HPDE6-E6E7 (cell line): Measurements from ENCODE around the gene UBASH3A.
"Not testable (repeated sequence)": the region's sequence is repeated elsewhere in the genome, so short reads cannot be mapped to it uniquely, and the experiment has no call there.

Experiments
- DNase-seq: peaks from one replicate; pipeline ENCODE4 v3.0.0; 2011; ENCODE audit warnings: missing footprints; ENCODE audit errors: extremely low spot score

The UBASH3A gene

DNA sequence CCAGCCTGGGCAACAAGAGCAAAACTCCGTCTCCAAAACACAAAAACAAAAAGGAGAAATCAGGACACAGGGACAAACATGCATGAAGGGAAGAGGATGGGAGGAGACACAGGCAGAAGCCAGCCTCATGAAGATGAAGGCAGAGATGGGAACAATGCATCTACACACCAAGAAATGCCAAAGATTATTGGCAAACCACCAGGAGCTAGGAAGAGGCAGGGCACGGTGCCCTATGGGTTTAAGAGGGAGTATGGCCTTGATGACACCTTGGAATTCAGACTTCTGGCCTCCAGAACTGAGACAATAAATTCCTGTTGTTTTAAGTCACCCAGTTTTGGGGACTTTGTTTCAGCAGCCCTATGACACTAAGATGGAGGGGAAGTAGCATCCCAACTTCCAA lies 13.0 kb upstream of the UBASH3A start:
- no peak for DNase-seq

DNA sequence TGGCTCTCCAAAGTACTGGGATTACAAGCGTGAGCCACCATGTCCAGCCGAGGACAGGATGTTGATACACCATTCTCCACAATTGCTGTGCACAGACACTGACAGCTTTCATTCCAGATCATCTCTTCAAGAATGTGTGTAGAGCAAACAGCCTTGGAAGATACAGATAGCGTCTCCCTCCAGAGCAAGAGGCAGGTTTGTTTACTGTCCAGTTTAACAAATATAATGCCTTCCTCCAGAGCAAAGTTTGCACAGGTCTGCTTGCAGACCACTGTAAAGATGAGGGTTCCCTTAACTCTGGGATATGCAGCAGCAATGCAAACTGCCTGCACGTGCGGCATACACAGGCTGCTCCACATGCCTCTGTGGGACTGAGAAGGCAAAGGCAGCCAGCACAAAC lies 12.4 kb upstream of the UBASH3A start:
- DNase-seq = no peak

DNA sequence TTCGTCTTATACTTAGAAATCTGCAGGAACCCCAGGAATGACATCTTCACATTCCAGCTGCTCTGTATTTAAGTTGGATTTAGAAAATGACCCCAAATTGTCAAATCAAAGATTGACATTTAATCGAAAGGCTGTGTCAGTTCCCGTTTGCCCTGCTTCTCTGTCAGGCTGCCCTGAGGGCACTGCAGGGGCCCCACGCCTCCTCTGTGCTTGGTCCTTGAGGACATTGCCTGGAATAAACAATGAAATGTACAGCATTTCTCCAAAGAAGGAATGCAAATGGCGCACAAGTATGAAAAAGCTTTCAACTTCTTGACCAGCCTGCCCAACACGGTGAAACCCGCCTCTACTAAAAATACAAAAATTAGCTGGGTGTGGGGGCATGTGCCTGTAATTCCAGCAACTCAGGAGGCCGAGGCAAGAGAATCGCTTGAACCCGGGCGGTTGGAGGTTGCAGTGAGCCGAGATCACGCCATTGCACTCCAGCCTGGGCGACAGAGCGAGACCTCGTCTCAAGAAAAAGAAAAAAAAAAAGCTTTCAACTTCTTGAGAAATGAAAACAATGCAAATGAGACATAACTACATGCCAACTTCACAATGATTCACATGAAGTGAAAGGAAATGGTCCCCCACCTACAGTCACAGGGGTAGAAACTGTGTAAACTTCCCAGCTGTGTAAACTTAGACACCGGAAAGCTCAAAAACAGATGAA lies 10.8 kb upstream of the UBASH3A start:
- DNase-seq = no peak

GRCh38 chr21:42393443-42393950 lies 10.2 kb upstream of the UBASH3A start:
- no peak for DNase-seq

DNA sequence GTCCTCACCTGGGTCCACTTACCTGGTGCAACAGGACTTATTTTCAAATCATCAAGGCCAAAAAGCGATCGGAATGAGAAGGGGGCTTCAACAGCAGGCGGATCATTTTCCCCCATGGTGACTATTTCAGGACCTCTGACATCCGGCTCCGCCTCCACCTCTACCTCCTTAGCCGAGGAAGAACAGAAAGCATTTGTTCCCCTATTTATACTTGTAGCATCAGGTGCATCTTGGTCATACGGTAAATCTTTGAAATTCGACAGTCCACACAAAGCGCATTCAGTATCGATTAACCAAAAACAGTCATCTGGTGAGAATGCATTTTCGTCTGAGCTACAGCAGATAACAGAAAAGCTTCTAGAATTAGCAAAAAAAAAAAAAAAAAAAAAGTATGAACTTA lies 8.4 kb upstream of the UBASH3A start:
- DNase-seq = no peak

DNA sequence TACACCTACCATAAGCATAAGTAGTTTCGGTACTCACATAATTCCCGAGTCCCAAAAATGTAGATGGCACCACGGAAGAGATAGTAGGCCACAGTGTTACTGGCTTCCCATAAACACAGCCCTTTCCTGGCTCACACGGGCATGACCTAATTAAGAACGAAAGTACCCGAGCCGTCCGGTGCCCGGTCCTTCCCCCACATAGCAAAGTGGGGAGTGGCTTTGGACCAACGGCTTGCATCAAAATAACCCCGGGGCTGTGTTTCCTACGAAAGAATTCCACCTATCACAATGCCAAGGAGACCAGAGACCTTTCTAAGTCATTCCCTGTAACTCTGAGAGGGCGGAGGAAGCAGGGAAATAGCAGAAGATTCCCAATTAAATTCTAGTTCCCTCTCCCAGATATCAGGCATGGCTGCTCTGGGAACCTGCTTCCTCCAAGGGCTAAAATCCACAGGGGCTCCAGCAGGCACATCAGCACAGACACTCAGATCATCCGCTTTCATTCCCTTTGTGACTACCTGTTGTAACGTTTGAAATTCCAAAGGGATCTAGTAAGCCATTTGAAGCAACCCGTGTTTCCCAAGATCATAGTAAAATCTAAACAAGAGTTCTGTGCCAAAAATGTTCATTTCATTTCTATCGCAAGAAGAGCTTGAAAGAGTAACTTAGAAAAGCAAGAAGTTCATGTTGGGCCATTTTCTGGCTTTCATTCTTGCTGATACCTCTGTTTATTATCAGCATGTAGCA lies 7.6 kb upstream of the UBASH3A start, which contains the start of gene TMPRSS3:
Gene TMPRSS3 (minus strand): TSS at position 148 of the 747 bp plus-strand sequence. CDS start 635 bp downstream, outside the sequence.
- DNase-seq = no peak

- DNase-seq = no peak
Observed at GRCh38 chr21:42396799-42397745, 6.6 kb upstream of the UBASH3A start.

- no peak for DNase-seq
Observed at GRCh38 chr21:42397746-42398394, 5.8 kb upstream of the UBASH3A start.

GRCh38 chr21:42398436-42399028 lies 5.2 kb upstream of the UBASH3A start:
- DNase-seq = no peak

DNA sequence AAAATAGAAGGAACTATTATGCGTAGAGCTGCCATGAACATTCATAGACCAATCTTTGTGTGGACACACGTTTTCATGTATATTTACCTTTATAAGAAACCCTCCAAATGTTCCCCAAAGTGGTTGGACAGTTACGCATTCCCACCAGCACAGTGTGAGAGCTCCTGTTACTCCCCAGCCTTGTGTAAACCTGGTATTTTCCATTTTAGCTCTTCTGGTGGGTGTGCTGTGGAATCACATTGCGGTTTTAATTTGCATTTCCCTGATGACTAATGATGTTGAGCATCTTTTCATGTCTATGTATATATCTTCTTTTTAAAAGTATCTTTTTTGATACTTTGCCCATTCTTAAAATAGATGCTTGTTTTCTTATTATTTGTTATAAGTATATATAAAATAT lies 3.2 kb upstream of the UBASH3A start:
- DNase-seq = no peak

- no peak for DNase-seq
Observed at GRCh38 chr21:42401154-42401553, 2.5 kb upstream of the UBASH3A start.

- no peak for DNase-seq
Observed at GRCh38 chr21:42401820-42402251, 1.9 kb upstream of the UBASH3A start.

GRCh38 chr21:42404539-42404938 lies 837 bp downstream of the UBASH3A start:
- DNase-seq = no peak

DNA sequence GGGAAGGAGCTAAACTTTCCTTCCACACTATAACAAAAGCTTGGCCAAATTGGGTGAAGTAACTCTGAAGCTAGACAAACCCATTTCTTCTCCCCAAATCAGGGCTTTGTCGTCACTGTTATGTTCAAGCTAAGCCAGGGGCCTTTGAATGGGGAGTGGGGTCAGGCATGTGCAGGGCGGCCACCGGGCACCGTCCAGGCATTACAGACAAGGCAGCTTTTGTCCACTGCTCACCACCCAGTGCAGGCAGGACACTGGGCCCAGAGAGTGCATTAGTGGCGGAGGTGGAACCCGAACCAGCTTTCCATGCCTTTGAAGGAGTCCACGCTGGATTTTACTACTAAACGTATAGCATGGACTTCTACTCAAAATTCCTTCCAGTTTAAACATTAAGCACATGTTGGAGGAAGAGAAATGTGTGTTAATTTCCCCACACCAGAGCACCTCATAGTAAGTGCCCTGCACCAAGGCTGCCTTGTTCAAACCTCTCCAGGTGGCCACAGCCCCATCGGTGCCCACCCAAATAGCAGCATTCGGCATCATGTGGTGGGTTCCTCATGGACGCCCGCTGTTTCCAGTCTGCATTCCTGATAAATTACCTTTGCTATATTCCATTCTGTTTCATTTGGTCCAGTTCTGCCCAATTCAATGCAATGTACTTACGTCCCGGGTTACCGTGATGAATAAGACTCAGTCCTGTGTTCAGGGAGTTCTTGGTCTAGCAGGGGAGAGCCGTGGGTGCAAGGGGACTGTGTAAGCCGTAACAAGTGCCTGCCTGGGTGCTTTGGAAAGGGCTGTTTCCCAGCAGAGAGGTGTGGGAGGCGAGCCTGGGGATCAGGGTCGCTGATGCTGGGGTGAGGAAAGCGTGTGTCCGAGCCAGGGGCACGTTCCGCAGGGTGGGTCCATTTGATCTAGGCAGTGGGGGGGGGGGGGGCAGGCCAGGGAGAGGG lies 1.6 kb downstream of the UBASH3A start:
- DNase-seq = no peak

DNA sequence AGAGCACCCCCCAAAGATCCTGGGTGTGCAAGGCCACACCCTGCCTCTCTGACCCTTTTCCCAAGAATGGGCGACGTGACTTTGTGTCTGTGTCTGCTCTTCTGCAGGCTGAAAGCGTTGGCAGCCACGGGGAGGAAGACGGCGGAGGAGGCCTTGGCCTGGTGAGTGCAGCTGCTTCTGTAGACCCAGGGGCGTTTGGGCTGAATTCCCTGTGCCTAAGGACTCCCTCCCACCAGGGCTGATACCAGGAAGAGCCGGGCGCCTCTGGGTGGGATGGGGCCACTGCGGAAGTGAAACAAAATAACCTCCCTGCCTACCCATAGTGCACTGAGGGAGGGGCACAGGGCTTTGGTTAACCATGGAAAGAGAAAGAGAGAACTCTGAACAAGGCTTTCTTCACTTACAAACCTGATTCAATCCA lies 2.5 kb downstream of the UBASH3A start:
- no peak for DNase-seq

- DNase-seq = no peak
Observed at GRCh38 chr21:42406866-42407265, 3.2 kb downstream of the UBASH3A start.

DNA sequence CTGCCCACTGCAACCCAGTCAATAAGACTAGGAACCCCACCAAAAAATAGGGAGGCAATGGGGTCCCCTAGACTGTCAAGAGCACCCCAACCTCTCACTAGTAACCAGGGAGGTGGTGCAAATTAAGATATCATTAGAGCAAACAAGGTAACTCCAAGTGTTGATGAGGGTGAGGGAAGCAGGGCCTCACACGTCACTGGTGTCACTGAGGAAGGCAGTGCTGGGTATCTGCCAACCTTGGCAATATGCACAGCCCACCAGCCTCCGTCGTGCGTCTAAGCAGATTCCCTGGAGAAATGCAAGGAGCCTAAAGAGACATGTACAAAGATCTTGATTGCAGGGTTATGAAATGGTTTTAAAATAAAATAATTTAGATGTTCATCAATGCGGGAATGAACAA lies 3.8 kb downstream of the UBASH3A start:
- no peak for DNase-seq

GRCh38 chr21:42408718-42409117 lies 5.0 kb downstream of the UBASH3A start:
- DNase-seq = not testable (repeated sequence)

DNA sequence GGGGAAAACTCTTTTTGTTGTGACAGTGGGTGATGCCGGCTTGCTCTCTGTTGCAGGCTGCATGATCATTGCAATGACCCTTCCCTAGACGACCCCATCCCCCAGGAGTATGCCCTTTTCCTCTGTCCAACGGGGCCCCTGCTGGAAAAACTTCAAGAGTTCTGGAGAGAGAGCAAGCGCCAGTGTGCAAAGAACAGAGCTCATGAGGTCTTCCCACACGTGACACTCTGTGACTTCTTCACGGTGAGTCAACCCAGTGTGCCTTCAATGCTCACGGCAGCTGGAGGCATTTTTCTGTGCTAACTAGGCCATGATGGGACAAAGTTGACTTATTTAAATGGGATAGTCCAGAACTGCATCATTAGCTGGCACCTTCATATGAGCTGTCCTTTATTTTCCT lies 5.7 kb downstream of the UBASH3A start:
- DNase-seq = no peak
